ENCODE results near the gene SENP3.
A peak's percentile ranks its signal among the peaks of the same experiment; 100 is the strongest.

Gene SENP3

DNA sequence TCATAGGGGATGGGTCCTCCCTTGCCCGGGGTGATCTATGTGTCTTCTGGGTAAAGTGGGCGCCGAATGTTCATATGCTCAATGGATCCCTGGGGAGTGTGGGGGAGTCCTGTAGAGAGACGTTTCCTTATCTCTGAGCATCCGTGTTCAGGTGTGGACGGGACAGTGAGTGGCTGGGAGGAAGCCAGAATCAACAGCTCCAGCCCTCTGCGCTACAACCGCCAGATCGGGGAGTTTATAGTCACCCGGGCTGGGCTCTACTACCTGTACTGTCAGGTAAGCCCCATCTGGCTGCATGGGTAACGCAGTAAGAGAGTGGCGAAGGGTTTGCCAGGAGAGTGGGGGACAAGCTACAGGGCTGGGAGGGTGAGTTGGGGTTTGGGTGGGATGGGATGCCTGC is 5.1 kb upstream of the SENP3 start:
- no peak for DNase-seq (ENCODE audit: low read depth)

DNA sequence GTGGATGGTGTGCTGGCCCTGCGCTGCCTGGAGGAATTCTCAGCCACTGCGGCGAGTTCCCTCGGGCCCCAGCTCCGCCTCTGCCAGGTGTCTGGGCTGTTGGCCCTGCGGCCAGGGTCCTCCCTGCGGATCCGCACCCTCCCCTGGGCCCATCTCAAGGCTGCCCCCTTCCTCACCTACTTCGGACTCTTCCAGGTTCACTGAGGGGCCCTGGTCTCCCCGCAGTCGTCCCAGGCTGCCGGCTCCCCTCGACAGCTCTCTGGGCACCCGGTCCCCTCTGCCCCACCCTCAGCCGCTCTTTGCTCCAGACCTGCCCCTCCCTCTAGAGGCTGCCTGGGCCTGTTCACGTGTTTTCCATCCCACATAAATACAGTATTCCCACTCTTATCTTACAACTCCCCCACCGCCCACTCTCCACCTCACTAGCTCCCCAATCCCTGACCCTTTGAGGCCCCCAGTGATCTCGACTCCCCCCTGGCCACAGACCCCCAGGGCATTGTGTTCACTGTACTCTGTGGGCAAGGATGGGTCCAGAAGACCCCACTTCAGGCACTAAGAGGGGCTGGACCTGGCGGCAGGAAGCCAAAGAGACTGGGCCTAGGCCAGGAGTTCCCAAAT is 4.5 kb upstream of the SENP3 start:
- no peak for DNase-seq (ENCODE audit: low read depth)

GRCh38 chr17:7557775-7558543 is 3.8 kb upstream of the SENP3 start:
- DNase-seq (ENCODE audit: low read depth): no peak

DNA sequence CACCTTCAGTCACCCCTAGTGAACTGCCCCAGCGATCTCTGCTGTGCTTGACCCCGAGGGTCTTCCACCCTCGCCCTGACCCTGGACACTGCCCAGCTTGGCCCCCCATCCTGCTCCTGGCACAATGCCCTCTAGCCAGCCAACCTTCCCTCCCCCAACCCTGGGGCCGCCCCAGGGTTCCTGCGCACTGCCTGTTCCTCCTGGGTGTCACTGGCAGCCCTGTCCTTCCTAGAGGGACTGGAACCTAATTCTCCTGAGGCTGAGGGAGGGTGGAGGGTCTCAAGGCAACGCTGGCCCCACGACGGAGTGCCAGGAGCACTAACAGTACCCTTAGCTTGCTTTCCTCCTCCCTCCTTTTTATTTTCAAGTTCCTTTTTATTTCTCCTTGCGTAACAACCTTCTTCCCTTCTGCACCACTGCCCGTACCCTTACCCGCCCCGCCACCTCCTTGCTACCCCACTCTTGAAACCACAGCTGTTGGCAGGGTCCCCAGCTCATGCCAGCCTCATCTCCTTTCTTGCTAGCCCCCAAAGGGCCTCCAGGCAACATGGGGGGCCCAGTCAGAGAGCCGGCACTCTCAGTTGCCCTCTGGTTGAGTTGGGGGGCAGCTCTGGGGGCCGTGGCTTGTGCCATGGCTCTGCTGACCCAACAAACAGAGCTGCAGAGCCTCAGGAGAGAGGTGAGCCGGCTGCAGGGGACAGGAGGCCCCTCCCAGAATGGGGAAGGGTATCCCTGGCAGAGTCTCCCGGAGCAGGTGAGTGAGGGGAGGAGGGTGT is 3.0 kb upstream of the SENP3 start, which contains the start of gene TNFSF13:
TNFSF13 (plus strand) TSS at position 207 of the 776 bp plus-strand sequence; CDS start at position 497, 290 bp downstream.
- no peak for DNase-seq (ENCODE audit: low read depth)

DNA sequence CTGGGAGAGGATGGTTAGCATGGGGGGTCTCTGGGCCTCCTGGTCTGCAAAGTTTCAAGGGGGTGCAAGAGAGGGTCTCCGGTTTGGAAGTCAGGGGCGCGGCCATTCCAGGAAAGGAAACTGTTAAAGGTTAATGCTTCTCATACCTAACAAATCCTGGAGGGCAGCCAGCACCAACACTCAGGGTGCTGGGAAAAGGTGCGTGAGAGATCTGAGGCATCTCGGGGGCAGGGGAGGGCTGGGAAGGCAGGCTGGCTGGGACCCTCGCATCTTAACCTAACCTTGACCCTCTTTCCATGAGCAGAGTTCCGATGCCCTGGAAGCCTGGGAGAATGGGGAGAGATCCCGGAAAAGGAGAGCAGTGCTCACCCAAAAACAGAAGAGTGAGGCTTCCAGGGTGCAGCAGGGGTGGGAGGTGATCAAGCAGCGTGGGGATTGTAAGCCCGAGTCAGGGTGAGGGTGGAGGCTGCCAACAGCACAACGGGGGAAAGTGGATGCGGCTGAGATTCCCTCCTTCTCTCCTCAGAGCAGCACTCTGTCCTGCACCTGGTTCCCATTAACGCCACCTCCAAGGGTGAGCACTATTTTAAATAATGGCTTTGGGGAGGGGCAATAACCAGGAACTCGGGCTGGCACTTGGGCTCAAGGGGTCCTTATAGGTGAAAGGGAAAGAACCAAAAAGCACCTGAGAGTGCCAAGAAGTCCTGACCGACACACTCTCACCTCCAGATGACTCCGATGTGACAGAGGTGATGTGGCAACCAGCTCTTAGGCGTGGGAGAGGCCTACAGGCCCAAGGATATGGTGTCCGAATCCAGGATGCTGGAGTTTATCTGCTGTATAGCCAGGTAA is 2.2 kb upstream of the SENP3 start:
- no peak for DNase-seq (ENCODE audit: low read depth)

GRCh38 chr17:7560172-7561027 is 1.3 kb upstream of the SENP3 start:
- DNase-seq (ENCODE audit: low read depth): no peak

GRCh38 chr17:7561028-7561575 is 617 bp upstream of the SENP3 start:
- DNase-seq (ENCODE audit: low read depth): no peak

DNA sequence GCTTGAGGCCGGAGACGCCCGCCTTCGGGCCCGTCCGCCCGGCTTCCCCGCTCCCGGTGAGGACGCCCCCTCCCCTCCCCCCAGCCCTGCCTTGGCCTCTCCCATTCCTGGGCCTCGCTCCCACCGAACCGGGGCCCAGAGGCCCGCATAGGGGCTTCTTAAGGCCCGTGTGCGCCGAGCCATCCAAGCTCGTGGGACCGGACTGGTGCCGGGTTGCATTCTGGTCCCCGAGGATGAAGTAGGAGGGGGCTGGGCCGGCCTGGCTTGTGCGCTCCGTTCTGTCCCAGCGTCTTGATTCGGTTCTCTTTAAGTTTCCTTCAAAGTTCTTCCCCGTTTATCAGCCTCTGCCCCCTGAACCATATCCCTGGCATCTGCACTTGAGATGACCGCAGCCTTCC is 488 bp downstream of the SENP3 start:
- DNase-seq (ENCODE audit: low read depth): no peak

DNA sequence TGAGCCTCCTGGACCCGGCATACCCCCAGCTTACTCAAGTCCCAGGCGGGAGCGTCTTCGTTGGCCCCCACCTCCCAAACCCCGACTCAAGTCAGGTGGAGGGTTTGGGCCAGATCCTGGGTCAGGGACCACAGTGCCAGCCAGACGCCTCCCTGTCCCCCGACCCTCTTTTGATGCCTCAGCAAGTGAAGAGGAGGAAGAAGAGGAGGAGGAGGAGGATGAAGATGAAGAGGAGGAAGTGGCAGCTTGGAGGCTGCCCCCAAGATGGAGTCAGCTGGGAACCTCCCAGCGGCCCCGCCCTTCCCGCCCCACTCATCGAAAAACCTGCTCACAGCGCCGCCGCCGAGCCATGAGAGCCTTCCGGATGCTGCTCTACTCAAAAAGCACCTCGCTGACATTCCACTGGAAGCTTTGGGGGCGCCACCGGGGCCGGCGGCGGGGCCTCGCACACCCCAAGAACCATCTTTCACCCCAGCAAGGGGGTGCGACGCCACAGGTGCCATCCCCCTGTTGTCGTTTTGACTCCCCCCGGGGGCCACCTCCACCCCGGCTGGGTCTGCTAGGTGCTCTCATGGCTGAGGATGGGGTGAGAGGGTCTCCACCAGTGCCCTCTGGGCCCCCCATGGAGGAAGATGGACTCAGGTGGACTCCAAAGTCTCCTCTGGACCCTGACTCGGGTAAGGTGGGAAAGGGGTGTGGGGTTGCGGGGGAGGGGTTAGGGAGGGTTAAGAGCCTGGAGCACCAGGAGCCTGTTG is 1.6 kb downstream of the SENP3 start:
- no peak for DNase-seq (ENCODE audit: low read depth)

DNA sequence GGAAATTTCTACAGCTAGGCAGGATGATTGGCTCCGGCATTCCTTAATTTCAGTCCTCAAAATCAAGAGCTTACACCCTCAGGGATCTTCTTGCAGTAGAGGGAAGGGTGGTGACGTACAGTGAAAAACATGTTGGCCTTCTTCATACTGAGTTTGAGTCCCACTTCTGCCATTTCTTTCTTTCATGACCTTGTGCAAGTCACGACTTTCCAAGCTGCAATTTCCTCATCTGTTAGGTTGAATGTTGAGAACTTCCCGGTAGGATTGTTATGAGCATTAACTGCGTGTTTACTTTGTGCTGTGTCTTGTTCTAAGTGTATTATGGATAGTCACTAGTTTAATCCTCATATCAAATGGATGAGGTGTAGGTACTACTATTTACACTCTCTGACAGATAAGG is 7.9 kb downstream of the SENP3 start:
- no peak for DNase-seq (ENCODE audit: low read depth)

GRCh38 chr17:7570351-7570750 is 8.6 kb downstream of the SENP3 start:
- DNase-seq (ENCODE audit: low read depth): no peak

DNA sequence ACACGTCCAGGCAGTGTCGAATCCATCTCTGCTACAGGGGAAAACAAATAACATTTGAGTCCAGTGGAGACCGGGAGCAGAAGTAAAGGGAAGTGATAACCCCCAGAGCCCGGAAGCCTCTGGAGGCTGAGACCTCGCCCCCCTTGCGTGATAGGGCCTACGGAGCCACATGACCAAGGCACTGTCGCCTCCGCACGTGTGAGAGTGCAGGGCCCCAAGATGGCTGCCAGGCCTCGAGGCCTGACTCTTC is 10.5 kb downstream of the SENP3 start:
- no peak for DNase-seq (ENCODE audit: low read depth)

- DNase-seq (ENCODE audit: low read depth): peak; percentile 98
Measured at GRCh38 chr17:7572588-7573323, 11.0 kb downstream of the SENP3 start.

- peak; percentile 81 for DNase-seq (ENCODE audit: low read depth)
Measured at GRCh38 chr17:7573324-7574080, 11.8 kb downstream of the SENP3 start.

DNA sequence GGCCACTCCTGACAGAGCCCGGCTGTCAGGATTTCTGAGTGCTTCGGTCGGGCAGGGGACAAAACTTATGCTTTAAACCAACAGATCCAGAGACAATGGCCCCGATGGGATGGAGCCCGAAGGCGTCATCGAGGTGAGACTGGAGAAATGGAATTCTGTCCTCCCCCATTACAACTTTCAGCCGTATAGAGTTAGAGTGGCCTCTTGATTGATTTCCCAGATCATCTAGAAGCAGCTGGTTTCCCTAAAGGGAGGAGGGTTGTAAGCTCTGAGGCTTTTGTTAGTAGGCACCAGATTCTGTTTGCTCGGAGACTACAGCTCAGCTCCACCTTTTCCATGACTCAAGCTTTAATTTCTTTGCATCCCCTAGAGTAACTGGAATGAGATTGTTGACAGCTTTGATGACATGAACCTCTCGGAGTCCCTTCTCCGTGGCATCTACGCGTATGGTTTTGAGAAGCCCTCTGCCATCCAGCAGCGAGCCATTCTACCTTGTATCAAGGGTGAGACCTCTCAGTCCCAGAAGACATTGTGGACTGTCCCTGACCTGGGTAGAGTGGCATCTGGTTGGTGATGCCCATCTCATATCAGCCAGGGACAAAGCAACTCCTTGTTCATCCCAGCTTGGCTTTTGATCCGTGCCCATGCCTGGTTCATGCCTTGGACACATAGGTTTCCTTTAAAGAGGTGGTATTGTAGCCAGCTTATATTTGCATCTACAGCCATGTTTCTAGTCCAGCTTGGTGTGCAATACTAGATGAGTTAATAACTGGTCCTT is 12.6 kb downstream of the SENP3 start:
- no peak for DNase-seq (ENCODE audit: low read depth)

DNA sequence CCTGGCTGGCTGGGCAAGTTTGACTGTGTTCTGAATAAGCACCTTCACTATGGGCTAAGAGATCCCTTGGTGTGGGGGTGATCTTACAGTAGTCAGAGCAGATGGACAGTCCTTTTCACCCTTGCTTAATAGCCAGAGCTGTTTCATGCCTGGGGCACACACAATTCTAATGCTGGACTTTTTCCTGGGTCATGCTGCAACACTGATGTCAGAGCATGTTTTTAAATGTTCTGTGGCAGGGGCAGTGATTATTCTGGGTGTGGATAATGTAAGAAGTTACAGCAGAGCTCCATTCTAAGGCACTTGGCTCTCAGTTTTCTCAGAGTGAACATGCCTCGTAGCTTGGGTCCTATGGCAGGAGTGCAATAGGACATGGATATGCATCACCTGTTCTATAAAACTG is 13.8 kb downstream of the SENP3 start:
- DNase-seq (ENCODE audit: low read depth): no peak

- DNase-seq (ENCODE audit: low read depth): no peak
Measured at GRCh38 chr17:7575959-7576358, 14.2 kb downstream of the SENP3 start.

- DNase-seq (ENCODE audit: low read depth): no peak
Measured at GRCh38 chr17:7576432-7576937, 14.8 kb downstream of the SENP3 start.

Data from GM04504 (cell line).